Measurements from ENCODE around the gene ZSCAN23.

DNA sequence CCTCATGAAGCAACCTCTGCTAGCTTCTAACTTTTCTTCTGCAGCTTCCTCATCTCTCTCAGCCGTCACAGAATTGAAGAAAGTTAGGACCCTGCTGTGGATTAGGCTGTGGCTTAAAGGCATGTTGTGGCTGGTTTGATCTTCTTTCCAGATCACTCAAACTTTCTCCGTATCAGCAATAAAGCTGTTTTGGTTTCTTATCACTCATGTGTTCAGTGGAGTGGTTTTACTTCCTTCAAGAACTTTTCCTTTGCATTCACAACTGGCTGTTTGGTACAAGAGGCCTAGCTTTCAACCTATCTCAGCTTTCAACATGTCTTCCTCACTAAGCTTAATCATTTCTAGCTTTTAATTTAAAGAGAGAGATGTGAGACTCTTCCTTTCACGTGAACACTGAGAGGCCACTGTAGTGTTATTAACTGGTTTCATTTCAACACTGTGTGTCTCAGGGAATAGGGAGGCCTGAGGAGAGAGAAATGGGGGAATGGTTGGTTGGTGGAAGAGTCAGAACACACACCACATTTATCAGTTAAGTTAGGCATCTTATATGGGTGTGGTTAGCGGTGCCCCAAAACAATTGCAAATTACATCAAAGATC lies 17.2 kb downstream of the ZSCAN23 start:
- TF ChIP-seq, protein P1, sequence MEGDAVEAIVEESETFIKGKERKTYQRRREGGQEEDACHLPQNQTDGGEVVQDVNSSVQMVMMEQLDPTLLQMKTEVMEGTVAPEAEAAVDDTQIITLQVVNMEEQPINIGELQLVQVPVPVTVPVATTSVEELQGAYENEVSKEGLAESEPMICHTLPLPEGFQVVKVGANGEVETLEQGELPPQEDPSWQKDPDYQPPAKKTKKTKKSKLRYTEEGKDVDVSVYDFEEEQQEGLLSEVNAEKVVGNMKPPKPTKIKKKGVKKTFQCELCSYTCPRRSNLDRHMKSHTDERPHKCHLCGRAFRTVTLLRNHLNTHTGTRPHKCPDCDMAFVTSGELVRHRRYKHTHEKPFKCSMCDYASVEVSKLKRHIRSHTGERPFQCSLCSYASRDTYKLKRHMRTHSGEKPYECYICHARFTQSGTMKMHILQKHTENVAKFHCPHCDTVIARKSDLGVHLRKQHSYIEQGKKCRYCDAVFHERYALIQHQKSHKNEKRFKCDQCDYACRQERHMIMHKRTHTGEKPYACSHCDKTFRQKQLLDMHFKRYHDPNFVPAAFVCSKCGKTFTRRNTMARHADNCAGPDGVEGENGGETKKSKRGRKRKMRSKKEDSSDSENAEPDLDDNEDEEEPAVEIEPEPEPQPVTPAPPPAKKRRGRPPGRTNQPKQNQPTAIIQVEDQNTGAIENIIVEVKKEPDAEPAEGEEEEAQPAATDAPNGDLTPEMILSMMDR (IDR thresholded peaks at IDR 0.05): no peak
- TF ChIP-seq POLR2AphosphoS5 (IDR thresholded peaks at IDR 0.05): no peak
- no peak for TF ChIP-seq EP300 (IDR thresholded peaks at IDR 0.05; ENCODE audit: low read depth)

All from transverse colon (tissue), 4 donors.